Testis (tissue), 3 donors: ENCODE results near the gene ZNF212. TPM values are rescaled to one million over a fixed set of nuclear protein-coding genes. Genes with fewer than 3 reads are reported as not detected.

Source experiments
- DNase-seq: peaks from one replicate; pipeline ENCODE4 v3.0.0-alpha.2; 2019
- H3K27ac ChIP-seq, 2 donors: fragments of 200-600 bp; sonication (generic); one replicate each; pipeline ENCODE4 v1.5.1; 2019
- H3K27me3 ChIP-seq: fragments of 200-600 bp; sonication (generic); one replicate; pipeline ENCODE4 v1.5.1; 2019
- H3K36me3 ChIP-seq: fragments of 200-600 bp; sonication (generic); one replicate; pipeline ENCODE4 v1.5.1; 2017; ENCODE audit warnings: low read depth; ENCODE audit errors: missing control alignments
- H3K4me1 ChIP-seq: fragments of 200-600 bp; sonication (generic); one replicate; pipeline ENCODE4 v1.5.1; 2019
- H3K4me3 ChIP-seq, 2 donors: fragments of 200-600 bp; sonication (generic); one replicate each; pipeline ENCODE4 v1.5.1; 2017 to 2019
- H3K9me3 ChIP-seq: fragments of 200-600 bp; sonication (generic); one replicate; pipeline ENCODE4 v1.5.1; 2017
- POLR2A ChIP-seq: fragments of 450-650 bp; IDR thresholded peaks from one replicate; pipeline ENCODE4 v1.6.1; 2017; ENCODE audit warnings: antibody characterized with exemption, mild to moderate bottlenecking, moderate library complexity
- WGBS, 2 donors: methylation state at CpG; one replicate each; pipeline ENCODE4 v1.1.5; 2018; 5-methylcytosine and 5-hydroxymethylcytosine counted together
- intact Hi-C: fragments of 100-400 bp; cut with DNase I; formaldehyde crosslinking; loops from one replicate; pipeline ENCODE4 v1.15.1; 2023; ENCODE audit warnings: low total_unique reads
- polyA plus RNA-seq: library from polyadenylated mRNA; stranded (reverse); fragments of 350-450 nt; fragmentation: Illumina TruSeq; extraction: RNeasy Lipid Tissue Mini Kit (QIAGEN cat#74804); gene quantifications from one replicate; pipeline ENCODE4 v1.2.3, GENCODE V29; 2014; ENCODE audit warnings: low read depth, low replicate concordance; ENCODE audit not compliant: insufficient read depth
- total RNA-seq, 2 donors: library from RNA; depleted of rRNA; stranded (reverse); fragments of >200 nt; gene quantifications; one replicate each; pipeline ENCODE4 v1.2.3, GENCODE V29; 2016
- TF ChIP-seq, protein P1 (sequence below), 3 experiments: fragments of 450-650 bp in 2 of 3; fragments of 200-600 bp in 1 of 3; sonication (generic) in 1 of 3; IDR thresholded peaks; one replicate each; pipeline ENCODE4 v1.5.1; 2016 to 2019; ENCODE audit warnings: antibody characterized with exemption in 3 of 3, mild to moderate bottlenecking in 2 of 3, moderate library complexity in 1 of 3

Gene ZNF212
- total and polyA plus RNA-seq, 3 donors from 2014 or later, result 17.2 to 24.2 (median 23.1) TPM

- H3K27ac ChIP-seq, result no peak overlapping the region
- no peaks in the 10 kb centered on the region for H3K36me3 ChIP-seq
- DNase-seq, result no peak
- WGBS, 2 donors, result 88 to 94% methylated on average over 6 of the region's 6 CpGs
- TF ChIP-seq, protein P1, sequence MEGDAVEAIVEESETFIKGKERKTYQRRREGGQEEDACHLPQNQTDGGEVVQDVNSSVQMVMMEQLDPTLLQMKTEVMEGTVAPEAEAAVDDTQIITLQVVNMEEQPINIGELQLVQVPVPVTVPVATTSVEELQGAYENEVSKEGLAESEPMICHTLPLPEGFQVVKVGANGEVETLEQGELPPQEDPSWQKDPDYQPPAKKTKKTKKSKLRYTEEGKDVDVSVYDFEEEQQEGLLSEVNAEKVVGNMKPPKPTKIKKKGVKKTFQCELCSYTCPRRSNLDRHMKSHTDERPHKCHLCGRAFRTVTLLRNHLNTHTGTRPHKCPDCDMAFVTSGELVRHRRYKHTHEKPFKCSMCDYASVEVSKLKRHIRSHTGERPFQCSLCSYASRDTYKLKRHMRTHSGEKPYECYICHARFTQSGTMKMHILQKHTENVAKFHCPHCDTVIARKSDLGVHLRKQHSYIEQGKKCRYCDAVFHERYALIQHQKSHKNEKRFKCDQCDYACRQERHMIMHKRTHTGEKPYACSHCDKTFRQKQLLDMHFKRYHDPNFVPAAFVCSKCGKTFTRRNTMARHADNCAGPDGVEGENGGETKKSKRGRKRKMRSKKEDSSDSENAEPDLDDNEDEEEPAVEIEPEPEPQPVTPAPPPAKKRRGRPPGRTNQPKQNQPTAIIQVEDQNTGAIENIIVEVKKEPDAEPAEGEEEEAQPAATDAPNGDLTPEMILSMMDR (IDR thresholded peaks at IDR 0.05), result no peak
- TF ChIP-seq POLR2A, result no peak
- intact Hi-C loops, result no loop called here
- H3K9me3 ChIP-seq, result no peaks in the 10 kb centered on the region
- H3K27me3 ChIP-seq, result no peaks in the 10 kb centered on the region
- no peak overlapping the region for H3K4me3 ChIP-seq
- H3K4me1 ChIP-seq, result no peaks in the 10 kb centered on the region
These were observed 21.9 kb upstream of the ZNF212 start for GRCh38 chr7:149217570-149217969.

- 86 to 95% methylated on average over 10 of the region's 10 CpGs for WGBS, 2 donors
- no peaks in the 10 kb centered on the region for H3K9me3 ChIP-seq
- DNase-seq, result no peak
- no peaks in the 10 kb centered on the region for H3K4me1 ChIP-seq
- TF ChIP-seq POLR2A, result no peak
- TF ChIP-seq, protein P1 (IDR thresholded peaks at IDR 0.05), result no peak
- no peak overlapping the region for H3K27ac ChIP-seq
- H3K36me3 ChIP-seq, result no peaks in the 10 kb centered on the region
- H3K27me3 ChIP-seq, result no peaks in the 10 kb centered on the region
- intact Hi-C loops, result no loop called here
- H3K4me3 ChIP-seq, result no peak overlapping the region
These were observed 20.7 kb upstream of the ZNF212 start for GRCh38 chr7:149218469-149219420.

DNA sequence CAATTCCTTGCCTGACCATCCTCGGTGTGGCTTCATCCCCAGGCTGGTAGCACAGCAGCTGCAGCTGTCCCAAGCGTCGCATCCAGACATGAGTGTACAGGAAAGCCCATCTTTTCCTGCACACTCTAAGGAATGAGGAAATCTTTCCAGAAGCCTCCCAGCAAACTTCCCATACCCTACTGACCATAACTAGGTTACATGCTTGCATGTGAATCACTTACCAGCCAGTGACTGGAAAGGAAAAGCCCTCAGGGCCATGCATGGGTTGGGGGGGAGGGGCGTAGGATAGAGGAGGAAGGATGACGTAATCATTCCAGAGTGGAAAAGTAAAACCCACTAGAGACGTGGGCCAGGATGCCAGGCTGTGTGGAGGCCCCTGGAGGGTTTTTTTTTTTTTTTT is 18.9 kb upstream of the ZNF212 start:
- no peaks in the 10 kb centered on the region for H3K36me3 ChIP-seq

DNA sequence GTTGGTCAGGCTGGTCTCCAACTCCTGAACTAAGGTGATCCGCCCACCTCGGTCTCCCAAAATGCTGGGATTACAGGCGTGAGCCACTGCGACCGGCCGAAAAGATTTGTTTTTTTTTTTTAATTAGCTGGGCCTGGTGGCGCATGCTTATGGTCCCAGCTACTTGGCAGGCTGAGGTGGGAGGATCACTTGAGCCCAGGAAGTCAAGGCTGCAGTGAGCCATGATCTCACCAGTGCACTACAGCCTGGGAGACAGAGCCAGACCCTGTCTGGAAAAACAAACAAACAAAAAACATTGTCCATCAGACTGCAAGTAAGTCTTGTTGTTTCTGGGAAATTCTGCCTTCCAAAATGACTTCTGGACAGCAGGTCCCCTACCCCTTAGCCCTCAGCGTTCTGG is 16.3 kb upstream of the ZNF212 start:
- H3K4me3 ChIP-seq, result no peak overlapping the region
- H3K36me3 ChIP-seq, result no peaks in the 10 kb centered on the region
- intact Hi-C loops, result no loop called here
- WGBS, 2 donors, result 46 to 67% methylated on average over 8 of the region's 8 CpGs
- H3K4me1 ChIP-seq, result no peaks in the 10 kb centered on the region
- H3K27me3 ChIP-seq, result no peaks in the 10 kb centered on the region
- DNase-seq, result no peak
- no peaks in the 10 kb centered on the region for H3K9me3 ChIP-seq
- no peak overlapping the region for H3K27ac ChIP-seq
- TF ChIP-seq, protein P1 (IDR thresholded peaks at IDR 0.05), result no peak
- TF ChIP-seq POLR2A, result no peak

More for the DNA sequence above, 18.9 kb upstream of the ZNF212 start:
- Histone ChIP-seq H3K4me3 (no peak overlapping the region), H3K27ac (no peak overlapping the region), H3K4me1 (no peaks in the 10 kb centered on the region), H3K27me3 (no peaks in the 10 kb centered on the region), H3K9me3 (no peaks in the 10 kb centered on the region)
- TF ChIP-seq, protein P1 (IDR thresholded peaks at IDR 0.05), result no peak
- TF ChIP-seq POLR2A, result no peak
- intact Hi-C loops, result no loop called here
- WGBS, 2 donors, result 84 to 85% methylated on average over 6 of the region's 6 CpGs
- DNase-seq, result no peak
